GM12872 (cell line): ENCODE results near the gene MDP1.

Experiments used
- TF ChIP-seq, protein P1 (sequence below): IDR thresholded peaks from 3 replicates; pipeline ENCODE4 v1.5.1; 2011; ENCODE audit warnings: low read depth, mild to moderate bottlenecking, low read length, moderate library complexity; ENCODE audit not compliant: insufficient read depth

MDP1 gene

DNA sequence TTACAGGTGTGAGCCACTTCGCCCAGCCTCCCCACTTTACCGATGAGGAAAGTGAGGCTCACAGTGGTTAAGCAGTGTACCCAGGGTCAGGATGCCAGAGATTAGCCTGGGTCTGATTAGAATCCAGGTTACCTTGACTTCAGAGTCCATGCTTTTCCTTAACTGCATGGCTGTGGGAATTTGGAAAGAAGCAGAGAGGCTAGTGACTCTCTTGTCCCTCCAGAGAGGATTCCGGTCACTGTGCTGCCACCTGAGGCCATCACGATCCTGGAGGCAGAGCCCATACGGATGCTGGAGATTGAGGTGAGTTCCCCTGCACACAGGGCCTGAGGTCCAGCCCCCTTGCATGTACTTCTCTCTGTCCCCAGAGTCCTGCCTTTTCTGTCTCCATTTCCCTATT is 39.3 kb downstream of the MDP1 start:
- TF ChIP-seq, protein P1, sequence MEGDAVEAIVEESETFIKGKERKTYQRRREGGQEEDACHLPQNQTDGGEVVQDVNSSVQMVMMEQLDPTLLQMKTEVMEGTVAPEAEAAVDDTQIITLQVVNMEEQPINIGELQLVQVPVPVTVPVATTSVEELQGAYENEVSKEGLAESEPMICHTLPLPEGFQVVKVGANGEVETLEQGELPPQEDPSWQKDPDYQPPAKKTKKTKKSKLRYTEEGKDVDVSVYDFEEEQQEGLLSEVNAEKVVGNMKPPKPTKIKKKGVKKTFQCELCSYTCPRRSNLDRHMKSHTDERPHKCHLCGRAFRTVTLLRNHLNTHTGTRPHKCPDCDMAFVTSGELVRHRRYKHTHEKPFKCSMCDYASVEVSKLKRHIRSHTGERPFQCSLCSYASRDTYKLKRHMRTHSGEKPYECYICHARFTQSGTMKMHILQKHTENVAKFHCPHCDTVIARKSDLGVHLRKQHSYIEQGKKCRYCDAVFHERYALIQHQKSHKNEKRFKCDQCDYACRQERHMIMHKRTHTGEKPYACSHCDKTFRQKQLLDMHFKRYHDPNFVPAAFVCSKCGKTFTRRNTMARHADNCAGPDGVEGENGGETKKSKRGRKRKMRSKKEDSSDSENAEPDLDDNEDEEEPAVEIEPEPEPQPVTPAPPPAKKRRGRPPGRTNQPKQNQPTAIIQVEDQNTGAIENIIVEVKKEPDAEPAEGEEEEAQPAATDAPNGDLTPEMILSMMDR: no peak

DNA sequence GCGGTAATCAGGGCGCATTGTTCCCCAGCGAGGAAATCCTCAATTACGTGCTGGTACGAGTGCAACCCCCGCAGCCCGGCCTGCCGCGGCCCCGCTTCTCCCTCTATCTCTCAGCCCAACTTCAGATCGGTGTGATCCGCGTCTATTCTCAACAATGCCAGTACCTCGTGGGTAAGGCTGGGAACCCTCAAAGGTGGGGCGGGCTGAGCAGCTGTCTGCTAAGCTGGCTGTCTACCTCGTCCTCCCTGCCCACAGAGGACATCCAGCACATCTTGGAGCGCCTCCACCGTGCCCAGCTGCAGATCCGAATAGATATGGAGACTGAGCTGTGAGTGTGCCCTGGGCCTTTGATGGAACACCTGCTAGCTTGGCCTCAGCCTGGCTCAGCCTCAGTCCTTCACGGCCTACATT is 43.0 kb downstream of the MDP1 start:
- TF ChIP-seq, protein P1: no peak

DNA sequence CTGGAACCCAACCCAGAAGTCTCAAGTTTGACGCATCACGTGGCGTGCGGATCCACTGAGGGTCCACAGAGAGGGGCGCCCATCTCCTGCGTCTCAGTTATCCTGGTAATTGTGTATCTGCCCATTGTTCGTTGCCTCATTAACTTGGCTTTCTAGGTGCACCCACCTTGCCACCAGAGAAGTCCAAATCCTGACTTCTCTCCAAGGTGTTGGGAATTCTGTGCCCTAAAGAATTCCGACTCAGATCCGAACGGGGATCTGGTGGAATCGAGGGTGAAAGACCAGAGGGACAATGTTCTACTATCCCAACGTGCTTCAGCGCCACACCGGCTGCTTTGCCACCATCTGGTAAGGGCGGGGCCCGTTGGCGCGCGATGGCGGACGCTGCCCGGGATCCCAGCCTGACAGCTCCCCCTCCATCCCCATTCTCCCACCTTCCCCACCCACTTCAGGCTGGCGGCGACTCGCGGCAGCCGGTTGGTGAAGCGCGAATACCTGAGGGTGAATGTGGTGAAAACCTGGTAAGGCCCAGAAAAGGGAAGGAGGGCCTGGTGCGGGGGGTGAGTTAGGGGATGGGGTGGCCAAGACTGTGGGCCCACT is 43.5 kb downstream of the MDP1 start:
- TF ChIP-seq, protein P1: no peak

DNA sequence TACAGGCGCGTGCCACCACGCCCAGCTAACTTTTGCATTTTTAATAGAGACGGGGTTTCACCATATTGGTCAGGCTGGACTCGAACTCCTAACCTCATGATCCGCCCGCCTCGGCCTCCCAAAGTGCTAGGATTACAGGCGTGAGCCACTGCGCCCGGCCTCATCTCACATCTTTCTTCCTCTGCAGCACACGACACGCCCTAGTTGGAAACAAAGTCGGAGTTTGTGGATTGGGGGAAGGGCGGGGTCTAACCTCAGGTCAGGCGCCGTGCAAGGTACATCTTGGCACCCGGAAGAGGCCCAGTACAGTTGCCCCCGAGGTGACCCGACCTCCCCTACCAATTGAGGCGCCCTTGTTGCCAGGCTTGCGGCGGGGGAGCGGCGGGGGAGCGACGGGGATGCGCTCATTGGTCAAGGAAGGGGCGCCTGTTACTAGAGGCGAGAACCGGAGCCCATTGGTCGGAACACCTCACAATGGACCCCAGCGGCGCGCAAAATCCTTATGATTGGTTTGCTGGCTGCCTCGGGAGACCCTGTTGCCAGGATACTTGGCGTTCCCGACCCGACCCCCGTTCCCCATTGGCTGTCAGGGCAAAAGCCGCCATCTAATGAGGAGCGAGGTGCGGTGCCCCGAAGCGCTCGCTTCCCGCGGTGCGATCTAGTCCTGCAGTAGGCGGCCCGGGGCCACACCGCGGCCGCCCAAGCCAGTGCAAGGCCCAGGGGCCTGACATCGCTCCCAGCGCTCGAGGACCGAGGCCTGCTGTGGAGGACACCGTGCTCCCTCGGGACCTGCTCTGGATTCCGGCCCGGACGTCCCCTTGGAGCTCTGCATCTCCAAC is 44.2 kb downstream of the MDP1 start, which contains the start of gene REC8:
Gene REC8, plus strand, starts transcription at position 659 of the 839 bp plus-strand sequence. CDS start 473 bp downstream, outside the sequence.
- TF ChIP-seq, protein P1: no peak

DNA sequence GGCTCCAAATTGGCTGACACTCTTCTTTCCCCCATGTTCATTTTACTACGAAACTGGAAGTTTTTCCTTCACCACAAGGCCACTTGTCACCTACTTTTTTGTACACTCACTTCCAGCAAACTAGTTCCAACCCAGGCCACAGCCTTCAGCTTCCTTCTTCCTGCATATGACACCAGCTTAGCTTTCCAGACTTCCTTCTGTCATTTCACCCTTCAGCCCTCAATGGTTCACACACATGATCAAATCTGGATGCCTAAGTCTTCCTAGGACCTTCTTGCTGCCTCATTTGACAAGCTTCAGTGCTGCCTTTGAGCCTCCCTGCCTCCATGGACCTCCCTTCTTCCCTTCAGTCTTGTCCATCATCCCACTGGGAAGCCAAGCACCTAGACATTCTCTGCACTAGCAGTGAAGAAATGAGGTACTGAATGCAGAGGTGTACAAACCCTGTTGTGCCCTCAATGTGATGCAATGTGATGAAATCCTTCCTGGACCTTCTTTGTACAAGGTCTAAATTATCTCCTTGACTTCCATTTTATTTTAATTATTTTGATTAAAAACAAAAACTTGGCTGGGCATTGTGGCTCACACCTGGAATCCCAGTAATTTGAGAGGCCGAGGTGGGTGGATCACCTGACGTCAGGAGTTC is 48.3 kb downstream of the MDP1 start:
- TF ChIP-seq, protein P1: no peak

DNA sequence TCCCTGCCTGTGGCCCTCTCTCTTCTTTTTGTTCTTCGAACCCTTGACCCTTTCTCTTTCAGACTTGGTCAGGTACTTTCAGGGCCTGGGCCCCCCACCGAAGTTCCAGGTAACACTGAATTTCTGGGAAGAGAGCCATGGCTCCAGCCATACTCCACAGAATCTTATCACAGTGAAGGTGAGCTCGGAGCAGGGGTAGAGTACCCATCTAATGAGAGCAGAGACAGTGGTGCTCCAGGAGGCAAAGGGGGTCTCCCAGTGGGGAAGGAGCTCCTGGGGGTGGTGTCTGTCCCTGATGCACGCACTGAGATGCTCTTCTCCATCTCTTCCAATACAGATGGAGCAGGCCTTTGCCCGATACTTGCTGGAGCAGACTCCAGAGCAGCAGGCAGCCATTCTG is 50.1 kb downstream of the MDP1 start:
- TF ChIP-seq, protein P1: no peak

DNA sequence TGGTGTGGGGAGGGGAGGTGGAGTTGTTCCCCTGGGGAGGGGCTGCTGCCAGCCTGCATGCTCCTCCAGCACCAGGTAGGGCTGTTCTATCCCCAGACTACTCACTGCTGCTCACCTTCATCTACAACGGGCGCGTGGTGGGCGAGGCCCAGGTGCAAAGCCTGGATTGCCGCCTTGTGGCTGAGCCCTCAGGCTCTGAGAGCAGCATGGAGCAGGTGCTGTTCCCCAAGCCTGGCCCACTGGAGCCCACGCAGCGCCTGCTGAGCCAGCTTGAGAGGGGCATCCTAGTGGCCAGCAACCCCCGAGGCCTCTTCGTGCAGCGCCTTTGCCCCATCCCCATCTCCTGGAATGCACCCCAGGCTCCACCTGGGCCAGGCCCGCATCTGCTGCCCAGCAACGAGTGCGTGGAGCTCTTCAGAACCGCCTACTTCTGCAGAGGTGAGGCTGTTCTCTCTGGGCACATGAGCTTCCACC is 51.3 kb downstream of the MDP1 start:
- TF ChIP-seq, protein P1: no peak
